Caco-2 (cell line): ENCODE results near the gene KBTBD12. TPM values are rescaled to one million over a fixed set of nuclear protein-coding genes. Genes with fewer than 3 reads are reported as not detected.
A peak's percentile ranks its signal among the peaks of the same experiment; 100 is the strongest.

ENCODE experiments used
- BruUV-seq: library from RNA; stranded (reverse); fragments of 400-500 nt; replicated peaks from 2 replicates; lab custom pipeline; 2021; lab: Mats Ljungman, UMichigan
- CTCF ChIA-PET: fragments of 300-600 bp; sonication (Branson Sonifier 250); formaldehyde crosslinking; loops from one replicate; lab custom pipeline; 2022; ENCODE audit warnings: antibody characterized with exemption; lab: Charles Lee
- POLR2A ChIA-PET: fragments of 300-600 bp; sonication (Branson Sonifier 250); formaldehyde crosslinking; loops from one replicate; lab custom pipeline; 2022; ENCODE audit warnings: antibody characterized with exemption; lab: Charles Lee
- DNase-seq, 2 experiments: peaks; one replicate each; pipeline versions ENCODE4 v3.0.0 to v3.0.0-alpha.2; 2020 to 2022
- H3K27me3 ChIP-seq: replicated peaks from 2 replicates; pipeline ENCODE4 v1.6.0; 2011; ENCODE audit warnings: low read length; ENCODE audit not compliant: control insufficient read depth, insufficient read depth
- H3K36me3 ChIP-seq: 2 replicates; pipeline ENCODE4 v1.5.1; 2011; ENCODE audit warnings: low read length; ENCODE audit not compliant: control insufficient read depth, insufficient read depth
- H3K4me1 ChIP-seq: fragments of 250-450 bp; sonication (Bioruptor Pico); 2 replicates; pipeline ENCODE4 v1.5.1; 2020; ENCODE audit warnings: mild to moderate bottlenecking
- H3K4me3 ChIP-seq: 2 replicates; pipeline ENCODE4 v1.5.1; 2011; ENCODE audit warnings: low read depth, mild to moderate bottlenecking, control low read depth, low read length
- H3K9me3 ChIP-seq: fragments of 250-450 bp; sonication (Bioruptor Pico); 2 replicates; pipeline ENCODE4 v1.5.1; 2020; ENCODE audit warnings: mild to moderate bottlenecking, moderate library complexity
- H3K27ac Mint-ChIP-seq: one replicate; pipeline ENCODE4 v1.8.0; 2022; ENCODE audit warnings: mixed read lengths; ENCODE audit not compliant: unreplicated experiment
- H3K27me3 Mint-ChIP-seq: one replicate; pipeline ENCODE4 v1.8.0; 2022; ENCODE audit warnings: mixed read lengths; ENCODE audit not compliant: insufficient read depth, unreplicated experiment
- H3K36me3 Mint-ChIP-seq: one replicate; pipeline ENCODE4 v1.8.0; 2022; ENCODE audit warnings: mild to moderate bottlenecking, mixed read lengths; ENCODE audit not compliant: insufficient read depth, unreplicated experiment
- H3K4me1 Mint-ChIP-seq: one replicate; pipeline ENCODE4 v1.8.0; 2022; ENCODE audit warnings: low read depth, mixed read lengths; ENCODE audit not compliant: unreplicated experiment
- H3K4me3 Mint-ChIP-seq: one replicate; pipeline ENCODE4 v1.8.0; 2022; ENCODE audit warnings: mild to moderate bottlenecking, moderate library complexity, mixed read lengths; ENCODE audit not compliant: unreplicated experiment
- H3K9me3 Mint-ChIP-seq: one replicate; pipeline ENCODE4 v1.8.0; 2022; ENCODE audit warnings: mixed read lengths; ENCODE audit not compliant: unreplicated experiment
- CTCF ChIP-seq, 2 experiments: fragments of 200-600 bp in 1 of 2; IDR thresholded peaks; 1 replicate in 1 of 2; 2 replicates in 1 of 2; pipeline versions ENCODE4 v1.5.1 to v1.8.0; 2011 to 2022; ENCODE audit warnings: antibody characterized with exemption in 1 of 2, control low read depth in 1 of 2, inconsistent platforms in 1 of 2, low read depth in 1 of 2, low read length in 1 of 2, mild to moderate bottlenecking in 1 of 2, moderate library complexity in 1 of 2; ENCODE audit not compliant: insufficient read depth in 1 of 2, severe bottlenecking in 1 of 2, unreplicated experiment in 1 of 2
- intact Hi-C: fragments of 100-400 bp; cut with micrococcal nuclease; formaldehyde crosslinking; loops from one replicate; pipeline ENCODE4 v1.10.0; 2022; ENCODE audit not compliant: unreplicated experiment
- total RNA-seq: library from RNA; stranded (reverse); gene quantifications from 2 replicates; pipeline ENCODE4 v1.2.3, GENCODE V29; 2022

The KBTBD12 gene
- total RNA-seq, 1 experiment from 2014 or later: not detected

GRCh38 chr3:127954640-127955039 is 39.6 kb downstream of the KBTBD12 start:
- H3K27me3 ChIP-seq: no peaks in the 10 kb centered on the region
- Mint-ChIP-seq H3K27ac (no peak overlapping the region), H3K36me3 (no peaks in the 10 kb centered on the region), H3K9me3 (no peaks in the 10 kb centered on the region), H3K4me1 (peaks cover 25% of the 10 kb centered on the region), H3K27me3 (no peaks in the 10 kb centered on the region), H3K4me3 (no peak overlapping the region)
- TF ChIP-seq CTCF (IDR thresholded peaks at IDR 0.05; ENCODE audit: insufficient read depth in 1 of 2, low read depth in 1 of 2, low read length in 1 of 2, severe bottlenecking in 1 of 2, unreplicated experiment in 1 of 2): no peak
- no peaks in the 10 kb centered on the region for H3K36me3 ChIP-seq
- ChIA-PET POLR2A (no interaction called here), CTCF (no interaction called here)
- DNase-seq: no peak
- intact Hi-C loops: no loop called here
- H3K4me3 ChIP-seq: no peak overlapping the region
- no TSS peak for BruUV-seq
- H3K4me1 ChIP-seq: peaks cover 11% of the 10 kb centered on the region
- H3K9me3 ChIP-seq: no peaks in the 10 kb centered on the region

- BruUV-seq: no TSS peak
These were observed 40.7 kb downstream of the KBTBD12 start for GRCh38 chr3:127955728-127956127.

GRCh38 chr3:127959041-127959440 is 44.0 kb downstream of the KBTBD12 start:
- intact Hi-C loops: no loop called here
- Histone ChIP-seq H3K9me3 (no peaks in the 10 kb centered on the region), H3K27me3 (no peaks in the 10 kb centered on the region), H3K4me3 (no peak overlapping the region), H3K36me3 (no peaks in the 10 kb centered on the region), H3K4me1 (peaks cover 17% of the 10 kb centered on the region)
- CTCF ChIA-PET: interaction anchor here (0.7 to 3.2 kb wide), 12 partner anchors 10 to 374 kb away, joined by 3 to 19 read pairs (median 4); partner anchors contain the start of gene MGLL
- peak in 1 of 2 experiments; percentile 5 for DNase-seq
- POLR2A ChIA-PET: no interaction called here
- Mint-ChIP-seq H3K27me3 (no peaks in the 10 kb centered on the region), H3K27ac (peak overlapping the region; percentile 71), H3K9me3 (no peaks in the 10 kb centered on the region), H3K36me3 (no peaks in the 10 kb centered on the region), H3K4me1 (peaks cover 42% of the 10 kb centered on the region), H3K4me3 (peak overlapping the region; percentile 45)
- TF ChIP-seq CTCF (IDR thresholded peaks at IDR 0.05; ENCODE audit: insufficient read depth in 1 of 2, low read depth in 1 of 2, low read length in 1 of 2, severe bottlenecking in 1 of 2, unreplicated experiment in 1 of 2): no peak
- BruUV-seq: no TSS peak

More at GRCh38 chr3:127955728-127956127, 40.7 kb downstream of the KBTBD12 start:
- H3K9me3 Mint-ChIP-seq: no peaks in the 10 kb centered on the region
- ChIA-PET POLR2A (no interaction called here), CTCF (no interaction called here)
- no peak for TF ChIP-seq CTCF (IDR thresholded peaks at IDR 0.05; ENCODE audit: insufficient read depth in 1 of 2, low read depth in 1 of 2, low read length in 1 of 2, severe bottlenecking in 1 of 2, unreplicated experiment in 1 of 2)
- H3K36me3 ChIP-seq: no peaks in the 10 kb centered on the region
- no peak for DNase-seq
- no peak overlapping the region for H3K4me3 Mint-ChIP-seq
- intact Hi-C loops: no loop called here
- no peak overlapping the region for H3K4me3 ChIP-seq
- H3K4me1 Mint-ChIP-seq: peaks cover 25% of the 10 kb centered on the region
- no peaks in the 10 kb centered on the region for H3K27me3 Mint-ChIP-seq
- H3K27ac Mint-ChIP-seq: no peak overlapping the region
- peaks cover 12% of the 10 kb centered on the region for H3K4me1 ChIP-seq
- H3K27me3 ChIP-seq: no peaks in the 10 kb centered on the region
- no peaks in the 10 kb centered on the region for H3K9me3 ChIP-seq
- no peaks in the 10 kb centered on the region for H3K36me3 Mint-ChIP-seq
